ENCODE data around the gene TIMM29. TPM values are rescaled to one million over a fixed set of nuclear protein-coding genes. Genes with fewer than 3 reads are reported as not detected.

TIMM29 gene
- total and polyA plus RNA-seq, 7 donors: 9.6 to 28.5 (median 22.6) TPM

GRCh38 chr19:10908380-10908960, 20.1 kb upstream of the TIMM29 start:
- intact Hi-C loops (cut with DNase I): no loop called here
- Histone ChIP-seq H3K4me3 (no peak overlapping the region), H3K27ac (no peak overlapping the region), H3K27me3 (no peaks in the 10 kb centered on the region), H3K4me1 (no peaks in the 10 kb centered on the region), H3K9me3 (no peaks in the 10 kb centered on the region), H3K36me3 (peaks cover 28 to 61% (median 47%) of the 10 kb centered on the region in 4 donors)
- DNase-seq: no peak
- TF ChIP-seq POLR2A (IDR thresholded peaks at IDR 0.05) (no peak), EP300 (IDR thresholded peaks at IDR 0.05) (no peak), POLR2AphosphoS5 (IDR thresholded peaks at IDR 0.05) (no peak)
- TF ChIP-seq, protein P1, sequence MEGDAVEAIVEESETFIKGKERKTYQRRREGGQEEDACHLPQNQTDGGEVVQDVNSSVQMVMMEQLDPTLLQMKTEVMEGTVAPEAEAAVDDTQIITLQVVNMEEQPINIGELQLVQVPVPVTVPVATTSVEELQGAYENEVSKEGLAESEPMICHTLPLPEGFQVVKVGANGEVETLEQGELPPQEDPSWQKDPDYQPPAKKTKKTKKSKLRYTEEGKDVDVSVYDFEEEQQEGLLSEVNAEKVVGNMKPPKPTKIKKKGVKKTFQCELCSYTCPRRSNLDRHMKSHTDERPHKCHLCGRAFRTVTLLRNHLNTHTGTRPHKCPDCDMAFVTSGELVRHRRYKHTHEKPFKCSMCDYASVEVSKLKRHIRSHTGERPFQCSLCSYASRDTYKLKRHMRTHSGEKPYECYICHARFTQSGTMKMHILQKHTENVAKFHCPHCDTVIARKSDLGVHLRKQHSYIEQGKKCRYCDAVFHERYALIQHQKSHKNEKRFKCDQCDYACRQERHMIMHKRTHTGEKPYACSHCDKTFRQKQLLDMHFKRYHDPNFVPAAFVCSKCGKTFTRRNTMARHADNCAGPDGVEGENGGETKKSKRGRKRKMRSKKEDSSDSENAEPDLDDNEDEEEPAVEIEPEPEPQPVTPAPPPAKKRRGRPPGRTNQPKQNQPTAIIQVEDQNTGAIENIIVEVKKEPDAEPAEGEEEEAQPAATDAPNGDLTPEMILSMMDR (IDR thresholded peaks at IDR 0.05): no peak
- 96 to 97% methylated on average over 17 of the region's 17 CpGs for WGBS, 2 donors

DNA sequence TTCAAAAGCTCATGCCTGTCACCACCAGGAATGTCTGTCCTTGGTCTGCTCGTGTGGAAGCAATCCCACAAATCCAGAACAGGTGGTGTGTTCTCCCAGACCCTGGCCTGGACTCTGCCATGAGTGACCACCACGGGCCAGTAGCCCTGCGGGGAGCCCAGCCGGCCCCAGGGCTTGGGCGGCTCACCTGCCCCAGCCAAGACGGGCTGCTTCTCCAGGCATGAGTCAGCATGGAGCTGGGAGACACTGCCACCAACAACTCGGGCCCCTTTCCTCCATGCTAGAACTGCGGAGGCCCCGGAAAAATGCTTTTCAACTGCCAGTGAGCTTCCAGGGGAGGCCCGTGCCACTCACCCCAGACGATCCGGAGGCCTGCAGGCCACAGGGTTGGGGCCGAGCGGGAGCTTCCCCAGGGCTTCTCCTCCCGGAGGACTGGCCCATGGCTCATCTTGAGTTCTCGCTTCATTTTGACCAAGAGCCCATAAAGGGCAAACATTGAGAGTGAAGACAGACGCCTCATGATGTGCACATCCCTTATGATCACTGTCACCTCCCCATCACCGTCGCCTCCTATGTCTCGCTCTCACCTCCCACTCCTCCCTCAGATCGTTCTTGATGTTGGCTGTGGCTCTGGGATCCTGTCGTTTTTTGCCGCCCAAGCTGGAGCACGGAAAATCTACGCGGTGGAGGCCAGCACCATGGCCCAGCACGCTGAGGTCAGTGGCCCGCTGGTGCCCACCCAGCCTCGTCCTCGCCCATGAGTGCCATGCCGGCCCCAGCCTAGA, 16.8 kb upstream of the TIMM29 start:
- H3K27ac ChIP-seq: no peak overlapping the region
- no peak for DNase-seq
- no peaks in the 10 kb centered on the region for H3K9me3 ChIP-seq
- H3K4me3 ChIP-seq: no peak overlapping the region
- peaks cover 36 to 93% (median 56%) of the 10 kb centered on the region in 4 donors for H3K36me3 ChIP-seq
- no peaks in the 10 kb centered on the region for H3K27me3 ChIP-seq
- no peak for TF ChIP-seq POLR2A (IDR thresholded peaks at IDR 0.05)
- no peak for TF ChIP-seq POLR2AphosphoS5 (IDR thresholded peaks at IDR 0.05)
- TF ChIP-seq EP300 (IDR thresholded peaks at IDR 0.05): no peak
- TF ChIP-seq, protein P1 (IDR thresholded peaks at IDR 0.05): no peak
- WGBS, 2 donors: 94 to 95% methylated on average over 31 of the region's 31 CpGs
- intact Hi-C loops (cut with DNase I): no loop called here
- H3K4me1 ChIP-seq: no peaks in the 10 kb centered on the region

GRCh38 chr19:10912619-10913018, 16.0 kb upstream of the TIMM29 start:
- Histone ChIP-seq H3K27me3 (no peaks in the 10 kb centered on the region), H3K4me1 (no peaks in the 10 kb centered on the region), H3K36me3 (peaks cover 36 to 91% (median 56%) of the 10 kb centered on the region in 4 donors), H3K27ac (no peak overlapping the region), H3K9me3 (no peaks in the 10 kb centered on the region), H3K4me3 (no peak overlapping the region)
- intact Hi-C loops (cut with DNase I): no loop called here
- TF ChIP-seq, protein P1 (IDR thresholded peaks at IDR 0.05): no peak
- no peak for TF ChIP-seq EP300 (IDR thresholded peaks at IDR 0.05)
- no peak for TF ChIP-seq POLR2A (IDR thresholded peaks at IDR 0.05)
- TF ChIP-seq POLR2AphosphoS5 (IDR thresholded peaks at IDR 0.05): no peak
- no peak for DNase-seq
- WGBS, 2 donors: 97 to 98% methylated on average over 18 of the region's 18 CpGs

DNA sequence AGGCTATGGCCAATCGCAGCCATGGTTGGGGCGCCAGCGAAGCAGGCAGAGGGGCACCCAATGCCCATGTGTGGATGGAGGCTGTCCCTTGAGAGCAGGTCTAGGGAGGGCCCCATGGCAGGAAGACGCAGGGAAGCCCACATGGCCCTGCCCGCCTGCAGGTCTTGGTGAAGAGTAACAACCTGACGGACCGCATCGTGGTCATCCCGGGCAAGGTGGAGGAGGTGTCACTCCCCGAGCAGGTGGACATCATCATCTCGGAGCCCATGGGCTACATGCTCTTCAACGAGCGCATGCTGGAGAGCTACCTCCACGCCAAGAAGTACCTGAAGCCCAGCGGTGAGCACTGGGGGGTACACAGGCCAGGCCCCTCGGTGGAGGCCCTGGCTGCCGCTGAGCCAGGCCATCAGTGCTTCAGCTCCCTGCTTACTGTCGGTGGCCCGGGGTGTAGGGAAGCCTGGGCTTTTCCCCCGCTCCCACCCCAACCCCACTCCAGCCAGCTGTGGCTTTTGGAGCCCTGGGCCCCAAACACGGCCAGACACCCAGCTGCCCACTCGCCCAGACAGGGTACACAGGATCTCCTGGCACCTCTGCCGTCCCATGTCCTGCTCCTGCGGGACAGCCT, 14.8 kb upstream of the TIMM29 start:
- DNase-seq: no peak
- Histone ChIP-seq H3K9me3 (no peaks in the 10 kb centered on the region), H3K4me3 (no peak overlapping the region), H3K4me1 (no peaks in the 10 kb centered on the region), H3K36me3 (peaks cover 27 to 90% (median 51%) of the 10 kb centered on the region in 4 donors), H3K27me3 (no peaks in the 10 kb centered on the region), H3K27ac (no peak overlapping the region)
- WGBS, 2 donors: 96 to 97% methylated on average over 24 of the region's 24 CpGs
- intact Hi-C loops (cut with DNase I): no loop called here
- no peak for TF ChIP-seq EP300 (IDR thresholded peaks at IDR 0.05)
- TF ChIP-seq, protein P1 (IDR thresholded peaks at IDR 0.05): no peak

Measured in sigmoid colon (tissue), 7 donors.